C4-2B (cell line): ENCODE data around the gene DCLK1.

ENCODE experiments used
- H3K27ac ChIP-seq: fragments of 450-650 bp; 2 replicates; pipeline ENCODE4 v1.5.1; 2017
- CTCF ChIP-seq: fragments of 450-650 bp; conservative IDR thresholded peaks from 2 replicates; pipeline ENCODE4 v1.5.1; 2017; ENCODE audit warnings: mild to moderate bottlenecking
- ZFX ChIP-seq: fragments of 450-650 bp; IDR thresholded peaks from 2 replicates; pipeline ENCODE4 v1.6.1; 2017

The DCLK1 gene

GRCh38 chr13:35858665-35859064 lies 272.5 kb downstream of the DCLK1 start:
- TF ChIP-seq ZFX = no peak

GRCh38 chr13:35857769-35858168 lies 273.4 kb downstream of the DCLK1 start:
- H3K27ac ChIP-seq = no peak overlapping the region
- TF ChIP-seq CTCF = no peak
- no peak for TF ChIP-seq ZFX

More at GRCh38 chr13:35858665-35859064, 272.5 kb downstream of the DCLK1 start:
- no peak overlapping the region for H3K27ac ChIP-seq

GRCh38 chr13:35856721-35857364 lies 274.3 kb downstream of the DCLK1 start:
- H3K27ac ChIP-seq = no peak overlapping the region
- no peak for TF ChIP-seq CTCF
- TF ChIP-seq ZFX = no peak

- H3K27ac ChIP-seq = no peak overlapping the region
- no peak for TF ChIP-seq ZFX
- TF ChIP-seq CTCF = no peak
Measured at GRCh38 chr13:35856084-35856483, 275.1 kb downstream of the DCLK1 start.

GRCh38 chr13:35855531-35856019 lies 275.6 kb downstream of the DCLK1 start:
- H3K27ac ChIP-seq = no peak overlapping the region
- TF ChIP-seq ZFX (no peak), CTCF (no peak)

- no peak overlapping the region for H3K27ac ChIP-seq
- TF ChIP-seq CTCF (no peak), ZFX (no peak)
Measured at GRCh38 chr13:35854286-35854685, 276.9 kb downstream of the DCLK1 start.

- TF ChIP-seq CTCF (no peak), ZFX (no peak)
- no peak overlapping the region for H3K27ac ChIP-seq
Measured at GRCh38 chr13:35851881-35852280, 279.3 kb downstream of the DCLK1 start.

- H3K27ac ChIP-seq = no peak overlapping the region
- TF ChIP-seq CTCF = no peak
- no peak for TF ChIP-seq ZFX
Measured at GRCh38 chr13:35851356-35851755, 279.8 kb downstream of the DCLK1 start.
